HuH-7 (cell line): ENCODE measurements around the gene NT5C3A.
"Not testable (repeated sequence)": the region's sequence is repeated elsewhere in the genome, so short reads cannot be mapped to it uniquely, and the experiment has no call there.

ENCODE experiments used
- DNase-seq: peaks from one replicate; pipeline ENCODE4 v3.0.0; 2011; ENCODE audit warnings: low spot score

The NT5C3A gene

GRCh38 chr7:32979246-32979645 lies 83.3 kb downstream of the NT5C3A start:
- not testable (repeated sequence) for DNase-seq

- DNase-seq = not testable (repeated sequence)
These were observed 85.4 kb downstream of the NT5C3A start for GRCh38 chr7:32977159-32977558.

GRCh38 chr7:32971967-32972366 lies 90.6 kb downstream of the NT5C3A start:
- DNase-seq = not testable (repeated sequence)

GRCh38 chr7:32967268-32967582 lies 95.4 kb downstream of the NT5C3A start:
- not testable (repeated sequence) for DNase-seq

GRCh38 chr7:32966489-32967267 lies 95.9 kb downstream of the NT5C3A start:
- not testable (repeated sequence) for DNase-seq

GRCh38 chr7:32964461-32965159 lies 98.0 kb downstream of the NT5C3A start:
- not testable (repeated sequence) for DNase-seq
